ENCODE data around the gene CDK5R2.
"Not testable (repeated sequence)": the region's sequence is repeated elsewhere in the genome, so short reads cannot be mapped to it uniquely, and the experiment has no call there.

The CDK5R2 gene

DNA sequence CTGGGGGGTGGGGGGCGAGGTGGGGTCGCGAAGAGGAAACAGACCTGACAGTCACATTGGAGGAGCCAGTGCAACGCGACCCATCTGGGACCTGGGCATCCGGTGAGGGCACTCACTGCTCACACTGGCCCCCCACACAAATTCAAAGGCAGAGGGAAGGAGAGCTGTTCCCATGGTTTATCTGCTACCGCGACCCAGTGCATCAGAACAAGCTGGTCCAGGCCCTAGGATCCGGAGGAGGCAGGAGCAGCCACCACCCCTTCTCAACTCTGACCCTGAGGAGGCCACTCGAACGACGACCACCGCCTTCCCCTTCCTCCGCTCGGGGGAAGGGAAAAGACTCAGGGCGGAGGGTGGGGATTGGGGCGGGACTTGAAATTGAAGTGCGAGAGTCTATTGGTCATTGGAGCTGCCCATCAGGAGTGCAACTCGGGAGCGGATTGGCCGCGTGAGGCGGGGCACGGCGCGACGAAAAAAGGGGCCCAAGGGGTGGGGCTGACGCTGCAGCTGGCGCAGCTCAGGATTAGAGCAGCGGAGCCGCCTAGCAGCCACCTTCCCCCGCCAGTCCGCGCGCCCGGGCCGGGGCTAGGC lies at the start of gene CDK5R2:
Gene CDK5R2 (plus strand): TSS at position 526 of the 591 bp plus-strand sequence. CDS start 155 bp downstream, outside the sequence.
- DNase-seq: peak; percentile 94

GRCh38 chr2:218910741-218911140 lies 48.7 kb upstream of the CDK5R2 start:
- DNase-seq: no peak

DNA sequence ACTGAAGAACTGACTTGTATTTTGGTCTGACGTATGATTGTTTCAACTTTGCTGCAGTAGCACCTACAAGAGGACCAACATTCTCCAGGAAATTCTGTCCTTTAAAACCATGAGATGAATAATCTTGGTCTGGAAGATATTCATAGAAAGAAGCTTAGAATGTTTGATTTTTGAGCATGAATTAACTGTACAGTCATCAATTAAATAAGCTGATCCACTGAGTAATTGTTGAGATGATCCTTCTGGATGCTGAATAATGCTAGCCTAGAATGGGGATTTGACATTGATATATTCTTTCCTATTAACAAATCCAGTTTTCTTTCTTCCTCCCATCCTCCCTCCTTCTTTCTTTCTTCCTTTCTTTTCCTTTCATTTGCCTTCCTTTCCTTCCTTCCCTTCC lies 39.0 kb upstream of the CDK5R2 start:
- DNase-seq: no peak

DNA sequence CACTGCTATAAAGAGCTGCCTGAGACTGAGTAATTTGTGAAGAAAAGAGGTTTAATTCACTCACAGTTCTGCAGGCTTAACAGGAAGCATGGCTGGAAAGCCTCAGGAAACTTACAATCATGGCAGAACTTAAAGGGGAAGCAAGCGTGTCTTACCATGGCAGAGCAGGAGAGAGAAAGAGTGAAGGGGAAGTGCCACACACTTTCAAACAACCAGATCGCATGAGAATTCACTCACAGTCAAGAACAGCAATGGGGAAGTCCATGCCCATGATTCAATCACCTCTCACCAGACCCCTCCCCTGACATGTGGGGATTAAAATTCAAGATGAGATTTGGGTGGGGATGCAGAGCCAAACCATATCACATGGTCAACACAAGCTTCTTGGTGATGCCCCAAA lies 34.7 kb upstream of the CDK5R2 start:
- no peak for DNase-seq

GRCh38 chr2:218925434-218925833 lies 34.0 kb upstream of the CDK5R2 start:
- DNase-seq: no peak

GRCh38 chr2:218927422-218927821 lies 32.0 kb upstream of the CDK5R2 start:
- no peak for DNase-seq

- no peak for DNase-seq
Observed at GRCh38 chr2:218927876-218928275, 31.6 kb upstream of the CDK5R2 start.

- DNase-seq: not testable (repeated sequence)
Observed at GRCh38 chr2:218930488-218930887, 29.0 kb upstream of the CDK5R2 start.

- DNase-seq: not testable (repeated sequence)
Observed at GRCh38 chr2:218931751-218932150, 27.7 kb upstream of the CDK5R2 start.

GRCh38 chr2:218944759-218945404 lies 14.6 kb upstream of the CDK5R2 start:
- no peak for DNase-seq

GRCh38 chr2:218946621-218947020 lies 12.8 kb upstream of the CDK5R2 start:
- DNase-seq: no peak

DNA sequence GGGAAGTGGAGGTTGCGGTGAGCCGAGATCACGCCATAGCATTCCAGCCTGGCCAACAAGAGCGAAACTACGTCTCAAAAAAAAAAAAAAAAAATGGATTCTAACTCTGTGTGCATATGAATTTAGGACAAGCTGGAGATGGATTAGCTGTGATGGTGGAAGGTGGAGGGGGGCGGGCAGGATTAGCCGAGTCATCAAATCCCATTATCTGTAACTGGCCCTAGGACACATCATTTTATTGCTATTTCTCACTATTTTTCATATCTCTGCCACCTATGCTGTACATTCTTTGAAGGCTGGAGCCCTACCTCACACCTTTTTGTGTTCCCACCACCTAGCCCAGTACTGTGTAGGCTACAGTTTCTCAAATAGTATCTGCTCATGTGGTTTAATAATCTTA lies 7.3 kb upstream of the CDK5R2 start:
- DNase-seq: no peak

GRCh38 chr2:218953366-218953954 lies 6.0 kb upstream of the CDK5R2 start:
- DNase-seq: no peak

- DNase-seq: no peak
Observed at GRCh38 chr2:218954541-218955300, 4.7 kb upstream of the CDK5R2 start.

DNA sequence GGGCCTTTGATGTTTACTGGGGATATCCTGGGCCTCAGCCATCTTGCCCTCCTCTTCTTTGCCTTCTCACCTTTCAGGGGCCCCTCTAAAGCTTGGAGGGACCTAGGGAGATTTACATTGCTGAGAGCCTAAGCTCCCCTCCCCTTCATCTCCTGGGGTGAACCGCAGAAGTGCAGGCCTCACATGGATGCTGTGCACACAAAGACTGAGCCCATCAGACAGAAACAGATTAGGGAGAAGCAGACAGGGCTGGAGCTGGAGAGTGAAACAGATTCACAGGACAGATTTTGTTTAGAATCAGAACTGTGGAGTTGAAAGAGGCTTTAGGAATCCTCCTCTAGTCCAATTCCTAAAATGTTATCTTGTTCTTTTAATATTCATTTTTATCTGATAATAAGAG lies 3.4 kb upstream of the CDK5R2 start:
- no peak for DNase-seq

DNA sequence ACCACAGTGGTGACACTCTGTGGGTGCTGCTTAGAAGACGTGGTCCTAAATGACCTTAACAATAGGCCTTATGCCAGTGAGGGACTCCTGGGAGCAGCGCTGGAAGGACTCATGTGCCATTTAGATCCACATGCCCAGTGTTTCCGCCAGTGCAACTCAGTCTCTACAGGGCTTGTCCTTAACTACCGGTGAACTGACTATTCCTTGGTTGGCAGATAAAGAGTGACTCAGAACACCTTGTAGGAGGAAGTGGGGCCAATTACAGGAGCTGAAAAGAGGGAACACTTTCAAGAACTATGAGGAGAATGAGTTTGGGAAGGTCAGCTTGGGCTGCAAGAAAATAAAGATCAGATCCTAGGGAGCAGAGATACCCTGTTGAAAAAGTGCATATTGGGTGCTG lies 1.8 kb upstream of the CDK5R2 start:
- no peak for DNase-seq

- no peak for DNase-seq
Observed at GRCh38 chr2:218958276-218958675, 1.2 kb upstream of the CDK5R2 start.

GRCh38 chr2:218959761-218960308 lies 369 bp downstream of the CDK5R2 start:
- DNase-seq: peak; percentile 53

DNA sequence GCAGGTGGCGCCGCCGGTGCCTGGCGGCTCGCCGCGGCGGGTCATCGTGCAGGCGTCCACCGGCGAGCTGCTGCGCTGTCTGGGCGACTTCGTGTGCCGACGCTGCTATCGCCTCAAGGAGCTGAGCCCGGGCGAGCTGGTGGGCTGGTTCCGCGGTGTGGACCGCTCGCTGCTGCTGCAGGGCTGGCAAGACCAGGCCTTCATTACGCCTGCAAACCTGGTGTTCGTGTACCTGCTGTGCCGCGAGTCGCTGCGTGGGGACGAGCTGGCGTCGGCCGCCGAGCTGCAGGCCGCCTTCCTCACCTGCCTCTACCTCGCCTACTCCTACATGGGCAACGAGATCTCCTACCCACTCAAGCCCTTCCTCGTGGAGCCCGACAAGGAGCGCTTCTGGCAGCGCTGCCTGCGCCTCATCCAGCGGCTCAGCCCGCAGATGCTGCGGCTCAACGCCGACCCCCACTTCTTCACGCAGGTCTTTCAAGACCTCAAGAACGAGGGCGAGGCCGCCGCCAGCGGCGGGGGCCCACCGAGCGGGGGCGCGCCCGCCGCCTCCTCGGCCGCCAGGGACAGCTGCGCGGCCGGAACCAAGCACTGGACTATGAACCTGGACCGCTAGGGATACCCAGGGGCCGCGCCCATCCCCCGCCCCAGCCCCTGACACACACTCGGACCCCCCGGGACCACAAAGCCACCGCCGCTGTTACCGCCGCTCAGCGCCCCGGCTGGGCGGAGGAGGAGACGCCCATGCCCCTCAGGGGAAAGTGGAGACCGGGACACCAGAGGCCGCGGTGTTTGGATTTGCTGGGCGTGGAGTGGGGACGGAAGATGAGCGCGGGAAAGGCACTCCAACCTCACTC lies 1.1 kb downstream of the CDK5R2 start:
- peak; percentile 61 for DNase-seq

- peak; percentile 72 for DNase-seq
Observed at GRCh38 chr2:218961229-218961628, 1.8 kb downstream of the CDK5R2 start.

- DNase-seq: peak; percentile 75
Observed at GRCh38 chr2:218961651-218962570, 2.4 kb downstream of the CDK5R2 start.
